NCI-H128 (cell line): ENCODE measurements around the gene ROPN1.

Experiments used
- DNase-seq: peaks from one replicate; lab custom pipeline; 2025; ENCODE audit not compliant: unreplicated experiment; lab: John Stamatoyannopoulos, UW

Gene ROPN1

GRCh38 chr3:123951522-123952447, 40.1 kb downstream of the ROPN1 start:
- no peak for DNase-seq

- DNase-seq = no peak
Observed at GRCh38 chr3:123949641-123950040, 42.3 kb downstream of the ROPN1 start.

- no peak for DNase-seq
Observed at GRCh38 chr3:123948449-123948848, 43.5 kb downstream of the ROPN1 start.

- DNase-seq = no peak
Observed at GRCh38 chr3:123947482-123947881, 44.4 kb downstream of the ROPN1 start.

- no peak for DNase-seq
Observed at GRCh38 chr3:123941542-123941941, 50.4 kb downstream of the ROPN1 start.

GRCh38 chr3:123941121-123941520, 50.8 kb downstream of the ROPN1 start:
- DNase-seq = no peak

- DNase-seq = no peak
Observed at GRCh38 chr3:123939706-123940105, 52.2 kb downstream of the ROPN1 start.

- DNase-seq = no peak
Observed at GRCh38 chr3:123936400-123936799, 55.5 kb downstream of the ROPN1 start.

- no peak for DNase-seq
Observed at GRCh38 chr3:123935830-123936229, 56.1 kb downstream of the ROPN1 start.

- DNase-seq = no peak
Observed at GRCh38 chr3:123934250-123934649, 57.7 kb downstream of the ROPN1 start.

- DNase-seq = no peak
Observed at GRCh38 chr3:123930445-123930844, 61.5 kb downstream of the ROPN1 start.

GRCh38 chr3:123929325-123929724, 62.6 kb downstream of the ROPN1 start:
- no peak for DNase-seq

- DNase-seq = no peak
Observed at GRCh38 chr3:123926396-123926795, 65.5 kb downstream of the ROPN1 start.

GRCh38 chr3:123920868-123921267, 71.1 kb downstream of the ROPN1 start:
- no peak for DNase-seq

- no peak for DNase-seq
Observed at GRCh38 chr3:123920383-123920782, 71.5 kb downstream of the ROPN1 start.

GRCh38 chr3:123919353-123919752, 72.6 kb downstream of the ROPN1 start:
- DNase-seq = no peak
